ENCODE measurements around the gene TMEM150A.
"Not testable (repeated sequence)": the region's sequence is repeated elsewhere in the genome, so short reads cannot be mapped to it uniquely, and the experiment has no call there.

DNA sequence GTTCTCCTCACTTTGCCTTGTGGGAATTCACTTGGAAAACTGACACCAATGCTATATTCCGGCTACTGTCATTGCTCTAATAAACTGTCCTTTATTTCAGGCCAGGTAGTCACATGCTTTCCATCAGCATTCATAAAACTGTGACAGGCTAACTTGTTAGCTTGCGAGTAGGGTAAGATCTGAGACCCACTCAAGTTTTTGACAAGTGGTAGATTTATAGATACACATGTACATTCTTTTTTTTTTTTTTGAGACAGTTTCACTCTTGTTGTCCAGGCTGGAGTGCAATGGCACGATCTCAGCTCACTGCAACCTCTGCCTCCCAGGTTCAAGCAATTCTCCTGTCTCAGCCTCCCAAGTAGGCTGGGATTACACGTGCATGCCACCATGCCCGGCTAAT lies 15.2 kb upstream of the TMEM150A start:
- TF ChIP-seq EZH2phosphoT487 (conservative IDR thresholded peaks at IDR 0.05; ENCODE audit: low read length); CTCF (IDR thresholded peaks at IDR 0.05; ENCODE audit: insufficient read depth, low read length, poor library complexity, severe bottlenecking): not testable (repeated sequence)
